GM23338 (cell line): ENCODE data around the gene DCTN1.

Experiments used
- CTCF ChIP-seq, 2 experiments: fragments of 200-600 bp in 1 of 2; sonication (generic) in 1 of 2; conservative IDR thresholded peaks; 2 replicates each; pipeline versions ENCODE4 v1.5.1 to v1.6.1; 2016 to 2017; ENCODE audit warnings: antibody characterized with exemption in 2 of 2, low read depth in 2 of 2, mild to moderate bottlenecking in 2 of 2, moderate library complexity in 1 of 2
- EZH2 ChIP-seq: fragments of 200-600 bp; sonication (generic); IDR thresholded peaks from one replicate; pipeline ENCODE4 v1.8.0; 2017; ENCODE audit warnings: antibody characterized with exemption, mild to moderate bottlenecking, low read depth; ENCODE audit not compliant: unreplicated experiment
- POLR2AphosphoS5 ChIP-seq: IDR thresholded peaks from 2 replicates; pipeline ENCODE4 v1.6.1; 2016; ENCODE audit warnings: antibody characterized with exemption, low read depth
- ZNF114 ChIP-seq: fragments of 250-450 bp; sonication (Bioruptor Pico); IDR thresholded peaks from 2 replicates; pipeline ENCODE4 v1.5.0; 2020; ENCODE audit warnings: mild to moderate bottlenecking, moderate library complexity

DNA sequence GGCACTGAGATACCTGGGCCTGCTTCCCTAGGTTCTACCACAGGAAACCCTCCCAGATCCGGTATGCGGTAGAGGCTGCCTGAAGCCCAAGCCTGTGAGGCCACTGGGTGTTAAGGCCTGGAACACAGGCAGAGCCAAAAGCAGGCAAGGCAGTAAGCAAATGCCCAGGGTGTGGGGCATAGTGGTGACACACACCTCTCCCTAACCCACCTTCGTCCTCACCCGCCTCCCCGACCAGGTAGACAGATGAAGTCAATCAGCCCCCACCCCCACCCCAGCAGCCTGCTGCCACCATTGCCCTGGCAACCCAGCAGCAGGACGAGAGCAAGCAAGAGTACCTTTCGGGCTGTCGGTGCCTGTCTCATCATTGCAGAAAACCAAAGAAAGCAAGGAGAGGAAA lies 6.1 kb downstream of the DCTN1 start:
- TF ChIP-seq CTCF (conservative IDR thresholded peaks at IDR 0.05; ENCODE audit: low read depth in 2 of 2) (no peak), EZH2 (no peak), POLR2AphosphoS5 (no peak), ZNF114 (CRISPR knock-in tag) (no peak)
